ENCODE measurements around the gene HPX.

The HPX gene

DNA sequence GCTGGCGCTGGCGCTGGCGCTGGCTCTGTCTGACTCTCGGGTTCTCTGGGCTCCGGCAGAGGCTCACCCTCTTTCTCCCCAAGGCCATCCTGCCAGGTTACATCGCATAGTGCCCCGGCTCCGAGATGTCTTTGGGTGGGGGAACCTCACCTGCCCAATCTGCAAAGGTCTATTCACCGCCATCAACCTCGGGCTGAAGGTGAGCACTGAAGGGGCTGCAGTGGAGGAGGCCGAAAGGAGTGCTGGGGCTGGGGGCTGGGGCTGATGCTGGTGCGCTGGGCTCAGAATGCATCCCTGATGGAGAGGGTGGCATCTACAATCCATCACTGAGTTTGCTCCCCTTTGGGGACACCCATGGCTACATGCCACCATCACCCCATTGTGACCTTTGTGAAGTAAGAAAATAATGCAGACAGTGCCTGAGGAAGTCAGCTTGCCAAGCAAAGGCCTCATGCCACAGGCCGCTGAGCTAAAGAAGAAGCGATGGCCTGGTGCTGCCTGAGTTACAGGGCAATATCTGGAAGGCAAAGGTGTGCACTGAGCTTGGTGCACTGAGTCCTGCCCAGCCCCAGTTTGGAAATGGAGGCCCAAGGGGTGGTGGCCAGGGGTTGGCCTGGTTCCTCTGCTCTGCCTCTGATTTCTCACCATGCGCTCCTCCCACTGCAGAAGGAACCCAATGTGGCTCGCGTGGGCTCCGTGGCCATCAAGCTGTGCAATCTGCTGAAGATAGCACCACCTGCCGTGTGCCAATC is 49.9 kb downstream of the HPX start:
- no peak for DNase-seq (ENCODE audit: extremely low read depth, insufficient read length)
- TF ChIP-seq, protein P1, sequence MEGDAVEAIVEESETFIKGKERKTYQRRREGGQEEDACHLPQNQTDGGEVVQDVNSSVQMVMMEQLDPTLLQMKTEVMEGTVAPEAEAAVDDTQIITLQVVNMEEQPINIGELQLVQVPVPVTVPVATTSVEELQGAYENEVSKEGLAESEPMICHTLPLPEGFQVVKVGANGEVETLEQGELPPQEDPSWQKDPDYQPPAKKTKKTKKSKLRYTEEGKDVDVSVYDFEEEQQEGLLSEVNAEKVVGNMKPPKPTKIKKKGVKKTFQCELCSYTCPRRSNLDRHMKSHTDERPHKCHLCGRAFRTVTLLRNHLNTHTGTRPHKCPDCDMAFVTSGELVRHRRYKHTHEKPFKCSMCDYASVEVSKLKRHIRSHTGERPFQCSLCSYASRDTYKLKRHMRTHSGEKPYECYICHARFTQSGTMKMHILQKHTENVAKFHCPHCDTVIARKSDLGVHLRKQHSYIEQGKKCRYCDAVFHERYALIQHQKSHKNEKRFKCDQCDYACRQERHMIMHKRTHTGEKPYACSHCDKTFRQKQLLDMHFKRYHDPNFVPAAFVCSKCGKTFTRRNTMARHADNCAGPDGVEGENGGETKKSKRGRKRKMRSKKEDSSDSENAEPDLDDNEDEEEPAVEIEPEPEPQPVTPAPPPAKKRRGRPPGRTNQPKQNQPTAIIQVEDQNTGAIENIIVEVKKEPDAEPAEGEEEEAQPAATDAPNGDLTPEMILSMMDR (IDR thresholded peaks at IDR 0.05; ENCODE audit: insufficient read depth, low read length, poor library complexity, severe bottlenecking), result no peak
- Histone ChIP-seq H3K4me3 (replicated peaks; ENCODE audit: low read depth, low read length) (peak overlapping the region; percentile 81), H3K27me3 (replicated peaks; ENCODE audit: control insufficient read depth, insufficient read depth, low read length) (no peaks in the 10 kb centered on the region), H3K36me3 (ENCODE audit: control insufficient read depth, insufficient read depth, low read length) (no peaks in the 10 kb centered on the region; the same call in 1 of the 2 replicates)

DNA sequence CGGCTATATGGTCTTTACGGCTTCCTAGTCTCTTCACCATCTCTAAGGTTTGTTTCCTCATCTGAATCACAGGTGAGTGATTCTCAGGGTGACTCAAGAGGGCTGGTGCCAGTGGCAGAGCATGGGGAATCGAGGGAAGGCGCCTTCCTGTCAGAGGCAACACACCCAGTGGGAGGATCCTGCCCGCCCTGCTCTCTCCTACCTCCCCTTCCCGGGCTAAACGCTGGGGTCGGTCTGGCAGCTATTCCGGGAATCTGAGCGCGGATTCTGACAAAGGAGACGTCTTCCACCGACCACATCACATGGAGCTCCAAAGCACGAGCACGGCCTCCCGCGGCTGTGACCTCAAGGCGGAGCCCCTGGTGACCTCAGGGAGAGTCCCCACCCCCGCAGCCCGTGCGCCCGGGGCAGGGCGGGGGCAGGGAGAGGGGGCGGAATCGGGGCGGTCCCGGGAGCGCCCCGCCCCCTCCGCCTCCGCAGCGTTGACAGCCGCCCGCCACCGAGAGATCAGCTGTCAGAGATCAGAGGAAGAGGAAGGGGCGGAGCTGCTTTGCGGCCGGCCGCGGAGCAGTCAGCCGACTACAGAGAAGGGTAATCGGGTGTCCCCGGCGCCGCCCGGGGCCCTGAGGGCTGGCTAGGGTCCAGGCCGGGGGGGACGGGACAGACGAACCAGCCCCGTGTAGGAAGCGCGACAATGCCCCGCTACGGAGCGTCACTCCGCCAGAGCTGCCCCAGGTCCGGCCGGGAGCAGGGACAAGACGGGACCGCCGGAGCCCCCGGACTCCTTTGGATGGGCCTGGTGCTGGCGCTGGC is 50.7 kb downstream of the HPX start, which contains the start of gene SMPD1:
Gene SMPD1 (plus strand): TSS at position 570 of the 813 bp plus-strand sequence. CDS start 125 bp downstream, at position 695.
- DNase-seq (ENCODE audit: extremely low read depth, insufficient read length), result peak; percentile 94
- no peaks in the 10 kb centered on the region; the same call in 1 of the 2 replicates for H3K36me3 ChIP-seq (ENCODE audit: control insufficient read depth, insufficient read depth, low read length)
- peak within 1 kb of the TSS; percentile 81 for H3K4me3 ChIP-seq (replicated peaks; ENCODE audit: low read depth, low read length)
- no peaks in the 10 kb centered on the region for H3K27me3 ChIP-seq (replicated peaks; ENCODE audit: control insufficient read depth, insufficient read depth, low read length)
- TF ChIP-seq, protein P1 (IDR thresholded peaks at IDR 0.05; ENCODE audit: insufficient read depth, low read length, poor library complexity, severe bottlenecking), result no peak

DNA sequence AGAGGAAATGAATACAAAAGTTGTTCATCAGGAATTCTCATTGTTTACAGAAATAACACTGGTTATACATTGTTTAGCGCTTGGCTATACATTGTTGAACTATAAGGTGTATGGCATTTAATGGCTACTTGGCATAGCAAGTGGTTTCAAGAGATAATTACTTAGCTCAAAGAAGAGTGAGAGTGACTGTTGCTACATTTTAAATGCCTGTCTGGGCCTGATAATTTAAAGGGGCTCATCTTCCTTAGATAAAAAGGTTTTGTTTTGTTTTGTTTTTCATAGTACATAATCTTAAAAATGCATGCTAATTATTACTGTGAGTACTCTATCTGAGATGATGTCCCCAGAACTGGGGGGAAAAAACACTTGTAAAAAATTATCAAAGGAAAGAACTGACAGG is 52.0 kb downstream of the HPX start:
- TF ChIP-seq, protein P1 (IDR thresholded peaks at IDR 0.05; ENCODE audit: insufficient read depth, low read length, poor library complexity, severe bottlenecking), result no peak
- DNase-seq (ENCODE audit: extremely low read depth, insufficient read length), result no peak
- H3K27me3 ChIP-seq (replicated peaks; ENCODE audit: control insufficient read depth, insufficient read depth, low read length), result no peaks in the 10 kb centered on the region
- H3K36me3 ChIP-seq (ENCODE audit: control insufficient read depth, insufficient read depth, low read length), result no peaks in the 10 kb centered on the region; the same call in 1 of the 2 replicates
- no peak overlapping the region for H3K4me3 ChIP-seq (replicated peaks; ENCODE audit: low read depth, low read length)

DNA sequence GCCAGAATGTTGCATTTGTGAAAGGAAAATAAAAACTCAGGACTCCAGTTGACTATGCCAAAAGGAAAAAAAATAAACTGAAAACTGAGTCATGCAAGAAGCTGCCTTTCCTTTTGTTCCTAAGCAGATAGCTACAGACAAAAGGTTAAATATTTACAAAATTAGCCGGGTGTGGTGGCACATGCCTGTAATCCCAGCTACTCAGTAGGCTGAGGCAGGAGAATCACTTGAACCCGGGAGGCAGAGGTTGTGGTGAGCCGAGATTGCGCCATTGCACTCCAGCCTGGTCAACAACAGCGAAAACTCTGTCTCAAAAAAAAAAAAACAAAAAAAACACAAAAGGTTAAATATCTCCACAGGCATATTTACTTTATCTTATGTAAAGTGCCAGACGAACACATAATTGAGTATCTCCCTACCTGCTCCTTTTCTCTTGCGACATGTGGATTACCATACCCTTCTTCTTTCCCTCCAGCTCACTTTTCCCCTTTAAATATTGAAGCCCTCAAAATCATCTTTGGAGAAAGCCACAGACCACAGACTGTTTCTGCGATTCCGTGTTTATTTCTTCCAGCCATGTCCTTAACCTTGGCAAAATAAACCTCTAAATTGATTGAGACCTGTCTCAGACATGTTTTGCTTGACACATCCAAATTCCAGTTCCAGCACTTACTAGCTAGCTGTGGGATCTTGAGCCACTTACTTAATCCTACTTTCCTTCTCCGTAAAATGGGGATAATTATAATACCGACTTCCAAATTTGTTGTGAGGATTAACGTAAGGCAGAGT is 52.8 kb downstream of the HPX start:
- Histone ChIP-seq H3K36me3 (ENCODE audit: control insufficient read depth, insufficient read depth, low read length) (no peaks in the 10 kb centered on the region; the same call in 1 of the 2 replicates), H3K4me3 (replicated peaks; ENCODE audit: low read depth, low read length) (no peak overlapping the region), H3K27me3 (replicated peaks; ENCODE audit: control insufficient read depth, insufficient read depth, low read length) (no peaks in the 10 kb centered on the region)
- TF ChIP-seq, protein P1 (IDR thresholded peaks at IDR 0.05; ENCODE audit: insufficient read depth, low read length, poor library complexity, severe bottlenecking), result no peak
- DNase-seq (ENCODE audit: extremely low read depth, insufficient read length), result no peak

DNA sequence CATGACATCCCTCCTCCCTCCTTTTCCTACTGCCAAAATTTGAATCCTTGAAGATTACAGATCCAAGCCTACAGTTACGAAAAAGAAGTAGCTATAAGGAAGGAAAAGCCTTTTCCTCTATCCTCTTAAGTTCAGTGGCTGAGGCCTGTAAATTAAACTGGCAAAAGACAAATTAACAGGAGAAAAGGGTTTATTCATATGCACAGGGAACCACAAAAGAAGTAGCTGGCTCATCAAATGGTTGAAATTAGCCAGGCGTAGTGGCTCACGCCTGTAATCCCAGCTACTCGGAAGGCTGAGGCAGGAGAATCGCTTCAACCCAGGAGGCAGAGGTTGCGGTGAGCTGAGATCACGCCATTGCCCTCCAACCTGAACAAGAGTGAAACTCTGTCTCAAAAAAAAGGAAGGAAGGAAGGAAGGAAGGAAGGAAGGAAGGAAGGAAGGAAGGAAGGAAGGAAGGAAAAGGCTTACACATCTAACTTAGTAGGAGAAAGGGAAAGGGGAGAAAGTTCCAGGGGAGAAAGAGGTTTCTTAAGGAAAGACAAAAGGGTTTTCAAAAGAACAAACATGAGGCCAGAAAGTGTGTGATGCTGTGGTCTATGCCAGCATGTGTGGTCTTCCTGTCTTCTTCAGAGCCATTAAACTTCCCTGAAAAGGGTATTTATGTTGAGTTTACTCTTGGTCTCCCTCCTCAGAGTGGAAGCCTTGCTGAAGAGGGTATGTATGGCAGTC is 55.6 kb downstream of the HPX start:
- TF ChIP-seq, protein P1 (IDR thresholded peaks at IDR 0.05; ENCODE audit: insufficient read depth, low read length, poor library complexity, severe bottlenecking), result no peak
- no peak overlapping the region for H3K4me3 ChIP-seq (replicated peaks; ENCODE audit: low read depth, low read length)
- H3K27me3 ChIP-seq (replicated peaks; ENCODE audit: control insufficient read depth, insufficient read depth, low read length), result no peaks in the 10 kb centered on the region
- no peak for DNase-seq (ENCODE audit: extremely low read depth, insufficient read length)
- no peaks in the 10 kb centered on the region for H3K36me3 ChIP-seq (ENCODE audit: control insufficient read depth, insufficient read depth, low read length)

Data from GM06990 (cell line).